ENCODE results near the gene SSBP3.

DNA sequence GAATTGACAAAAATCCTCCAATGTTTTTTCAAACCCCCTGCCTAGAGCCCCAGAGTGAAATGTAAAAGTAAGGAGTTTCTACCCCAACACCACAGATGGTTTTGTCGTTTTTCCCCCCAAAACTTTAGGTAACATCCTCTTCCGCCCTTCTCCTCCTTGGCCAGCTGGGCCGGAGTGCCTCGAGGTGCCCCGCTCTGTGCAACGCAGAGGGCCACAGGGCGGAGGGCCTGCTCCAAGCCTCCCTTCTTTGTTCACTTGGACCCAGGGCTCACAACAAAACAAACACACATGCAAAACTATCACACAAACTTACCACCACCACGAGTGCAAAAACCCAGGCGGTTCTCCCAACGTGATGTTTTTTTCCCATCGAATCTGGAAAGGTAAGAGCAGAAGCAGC lies 1.9 kb downstream of the SSBP3 start:
- no peak for TF ChIP-seq SIN3A (IDR thresholded peaks at IDR 0.05; ENCODE audit: borderline replicate concordance in 2 of 2, control insufficient read depth in 1 of 2, low read depth in 2 of 2, low read length in 2 of 2)
- no peak for TF ChIP-seq SAFB2 (IDR thresholded peaks at IDR 0.05; ENCODE audit: borderline replicate concordance, low read depth, low read length, severe bottlenecking)
- TF ChIP-seq, protein P1, sequence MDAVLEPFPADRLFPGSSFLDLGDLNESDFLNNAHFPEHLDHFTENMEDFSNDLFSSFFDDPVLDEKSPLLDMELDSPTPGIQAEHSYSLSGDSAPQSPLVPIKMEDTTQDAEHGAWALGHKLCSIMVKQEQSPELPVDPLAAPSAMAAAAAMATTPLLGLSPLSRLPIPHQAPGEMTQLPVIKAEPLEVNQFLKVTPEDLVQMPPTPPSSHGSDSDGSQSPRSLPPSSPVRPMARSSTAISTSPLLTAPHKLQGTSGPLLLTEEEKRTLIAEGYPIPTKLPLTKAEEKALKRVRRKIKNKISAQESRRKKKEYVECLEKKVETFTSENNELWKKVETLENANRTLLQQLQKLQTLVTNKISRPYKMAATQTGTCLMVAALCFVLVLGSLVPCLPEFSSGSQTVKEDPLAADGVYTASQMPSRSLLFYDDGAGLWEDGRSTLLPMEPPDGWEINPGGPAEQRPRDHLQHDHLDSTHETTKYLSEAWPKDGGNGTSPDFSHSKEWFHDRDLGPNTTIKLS (IDR thresholded peaks at IDR 0.05; ENCODE audit: borderline replicate concordance, low read depth), result no peak
- TF ChIP-seq, protein P2, sequence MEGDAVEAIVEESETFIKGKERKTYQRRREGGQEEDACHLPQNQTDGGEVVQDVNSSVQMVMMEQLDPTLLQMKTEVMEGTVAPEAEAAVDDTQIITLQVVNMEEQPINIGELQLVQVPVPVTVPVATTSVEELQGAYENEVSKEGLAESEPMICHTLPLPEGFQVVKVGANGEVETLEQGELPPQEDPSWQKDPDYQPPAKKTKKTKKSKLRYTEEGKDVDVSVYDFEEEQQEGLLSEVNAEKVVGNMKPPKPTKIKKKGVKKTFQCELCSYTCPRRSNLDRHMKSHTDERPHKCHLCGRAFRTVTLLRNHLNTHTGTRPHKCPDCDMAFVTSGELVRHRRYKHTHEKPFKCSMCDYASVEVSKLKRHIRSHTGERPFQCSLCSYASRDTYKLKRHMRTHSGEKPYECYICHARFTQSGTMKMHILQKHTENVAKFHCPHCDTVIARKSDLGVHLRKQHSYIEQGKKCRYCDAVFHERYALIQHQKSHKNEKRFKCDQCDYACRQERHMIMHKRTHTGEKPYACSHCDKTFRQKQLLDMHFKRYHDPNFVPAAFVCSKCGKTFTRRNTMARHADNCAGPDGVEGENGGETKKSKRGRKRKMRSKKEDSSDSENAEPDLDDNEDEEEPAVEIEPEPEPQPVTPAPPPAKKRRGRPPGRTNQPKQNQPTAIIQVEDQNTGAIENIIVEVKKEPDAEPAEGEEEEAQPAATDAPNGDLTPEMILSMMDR (IDR thresholded peaks at IDR 0.05 in 2 of 3, conservative IDR thresholded peaks at IDR 0.05 in 1 of 3; ENCODE audit: insufficient read depth in 2 of 3, low read depth in 1 of 3, low read length in 3 of 3), result no peak
- TF ChIP-seq SPI1 (IDR thresholded peaks at IDR 0.05; ENCODE audit: borderline replicate concordance, low read depth, low read length), result no peak
- TF ChIP-seq, protein P3, sequence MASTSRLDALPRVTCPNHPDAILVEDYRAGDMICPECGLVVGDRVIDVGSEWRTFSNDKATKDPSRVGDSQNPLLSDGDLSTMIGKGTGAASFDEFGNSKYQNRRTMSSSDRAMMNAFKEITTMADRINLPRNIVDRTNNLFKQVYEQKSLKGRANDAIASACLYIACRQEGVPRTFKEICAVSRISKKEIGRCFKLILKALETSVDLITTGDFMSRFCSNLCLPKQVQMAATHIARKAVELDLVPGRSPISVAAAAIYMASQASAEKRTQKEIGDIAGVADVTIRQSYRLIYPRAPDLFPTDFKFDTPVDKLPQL (IDR thresholded peaks at IDR 0.05; ENCODE audit: extremely low read depth, insufficient read length), result no peak
- TF ChIP-seq SRSF1 (IDR thresholded peaks at IDR 0.05; ENCODE audit: low read depth, low read length), result no peak
- TF ChIP-seq CAMTA2 (CRISPR knock-in tag; conservative IDR thresholded peaks at IDR 0.05), result no peak
